Ishikawa (cell line): Measurements from ENCODE around the gene GRIK4.

Source experiments
- CEBPB ChIP-seq: IDR thresholded peaks from 2 replicates; pipeline ENCODE4 v1.6.1; 2012
- CREB1 ChIP-seq: IDR thresholded peaks from 2 replicates; pipeline ENCODE4 v1.6.1; 2012; ENCODE audit warnings: low read depth
- EP300 ChIP-seq: IDR thresholded peaks from 2 replicates; pipeline ENCODE4 v1.6.1; 2012; ENCODE audit warnings: borderline replicate concordance
- FOXM1 ChIP-seq: IDR thresholded peaks from 2 replicates; pipeline ENCODE4 v1.6.1; 2012; ENCODE audit warnings: low read depth, borderline replicate concordance
- MAX ChIP-seq: IDR thresholded peaks from 2 replicates; pipeline ENCODE4 v1.6.1; 2012
- NFIC ChIP-seq: IDR thresholded peaks from 2 replicates; pipeline ENCODE4 v1.6.1; 2012
- RAD21 ChIP-seq: IDR thresholded peaks from 2 replicates; pipeline ENCODE4 v1.6.1; 2012; ENCODE audit warnings: low read depth
- REST ChIP-seq: IDR thresholded peaks from 2 replicates; pipeline ENCODE4 v1.6.1; 2012; ENCODE audit warnings: low read depth, mild to moderate bottlenecking
- TAF1 ChIP-seq: IDR thresholded peaks from 2 replicates; pipeline ENCODE4 v1.6.1; 2012; ENCODE audit warnings: low read depth, mild to moderate bottlenecking
- TCF12 ChIP-seq: IDR thresholded peaks from 2 replicates; pipeline ENCODE4 v1.6.1; 2012; ENCODE audit warnings: low read depth
- TEAD4 ChIP-seq: IDR thresholded peaks from 2 replicates; pipeline ENCODE4 v1.6.1; 2012
- YY1 ChIP-seq: IDR thresholded peaks from 2 replicates; pipeline ENCODE4 v1.6.1; 2012; ENCODE audit warnings: low read depth
- TF ChIP-seq, protein P1 (sequence below): IDR thresholded peaks from 2 replicates; pipeline ENCODE4 v1.6.1; 2012

DNA sequence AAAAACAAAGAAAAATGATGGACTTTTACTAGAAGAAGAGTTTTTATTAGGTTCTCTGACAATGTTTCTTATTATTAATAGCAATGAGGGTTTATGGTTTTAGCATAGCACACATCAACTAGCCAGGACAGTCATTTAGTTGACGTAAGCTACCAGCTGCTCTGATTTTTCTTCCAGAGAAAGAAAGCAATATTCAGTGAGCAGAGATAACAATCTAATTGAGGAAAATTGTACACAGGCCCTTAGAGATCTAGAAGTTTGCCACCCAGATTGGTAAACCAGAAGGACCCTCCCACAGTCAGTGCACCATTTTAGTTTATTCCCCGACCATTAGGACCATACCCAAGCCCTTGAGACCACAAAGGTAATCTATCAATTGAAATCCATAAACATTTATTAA lies 483.6 kb downstream of the GRIK4 start:
- TF ChIP-seq TAF1 (no peak), TEAD4 (no peak), REST (no peak), MAX (no peak), YY1 (no peak), EP300 (no peak), CREB1 (no peak), RAD21 (no peak), FOXM1 (no peak), NFIC (no peak), TCF12 (no peak), CEBPB (no peak)
- TF ChIP-seq, protein P1, sequence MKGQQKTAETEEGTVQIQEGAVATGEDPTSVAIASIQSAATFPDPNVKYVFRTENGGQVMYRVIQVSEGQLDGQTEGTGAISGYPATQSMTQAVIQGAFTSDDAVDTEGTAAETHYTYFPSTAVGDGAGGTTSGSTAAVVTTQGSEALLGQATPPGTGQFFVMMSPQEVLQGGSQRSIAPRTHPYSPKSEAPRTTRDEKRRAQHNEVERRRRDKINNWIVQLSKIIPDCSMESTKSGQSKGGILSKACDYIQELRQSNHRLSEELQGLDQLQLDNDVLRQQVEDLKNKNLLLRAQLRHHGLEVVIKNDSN, result no peak
